WTC11 (cell line): ENCODE results near the gene MET.

Experiments
- SMAD3 ChIP-seq: sonication (generic); formaldehyde crosslinking; IDR thresholded peaks from 2 replicates; pipeline ENCODE4 v1.8.0; 2022; ENCODE audit warnings: missing genetic modification reagents, mild to moderate bottlenecking, borderline replicate concordance
- TF ChIP-seq, protein P1 (sequence below): fragments of 200-600 bp; IDR thresholded peaks from 2 replicates; pipeline ENCODE4 v1.8.0; 2022; ENCODE audit warnings: antibody characterized with exemption

DNA sequence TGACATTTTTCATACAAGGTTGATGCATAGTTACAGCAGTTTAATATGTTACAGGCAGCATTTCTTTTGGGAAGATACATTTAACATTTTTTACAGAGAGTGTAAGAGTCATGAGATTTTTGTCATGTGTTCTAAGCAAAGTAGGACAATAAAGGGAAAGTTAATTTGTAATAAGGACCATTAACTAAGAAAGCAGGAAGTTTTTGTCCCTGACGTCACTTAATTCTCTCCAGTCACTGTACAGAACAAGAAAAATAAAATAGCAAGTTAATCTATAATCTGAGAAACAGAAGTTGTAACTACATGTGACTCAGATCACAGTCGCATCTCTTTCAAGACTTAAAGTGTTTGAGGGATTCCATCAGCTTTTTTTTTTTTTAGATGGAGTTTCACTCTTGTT is 140.9 kb downstream of the MET start:
- no peak for TF ChIP-seq SMAD3 (CRISPR knock-in tag)
- TF ChIP-seq, protein P1, sequence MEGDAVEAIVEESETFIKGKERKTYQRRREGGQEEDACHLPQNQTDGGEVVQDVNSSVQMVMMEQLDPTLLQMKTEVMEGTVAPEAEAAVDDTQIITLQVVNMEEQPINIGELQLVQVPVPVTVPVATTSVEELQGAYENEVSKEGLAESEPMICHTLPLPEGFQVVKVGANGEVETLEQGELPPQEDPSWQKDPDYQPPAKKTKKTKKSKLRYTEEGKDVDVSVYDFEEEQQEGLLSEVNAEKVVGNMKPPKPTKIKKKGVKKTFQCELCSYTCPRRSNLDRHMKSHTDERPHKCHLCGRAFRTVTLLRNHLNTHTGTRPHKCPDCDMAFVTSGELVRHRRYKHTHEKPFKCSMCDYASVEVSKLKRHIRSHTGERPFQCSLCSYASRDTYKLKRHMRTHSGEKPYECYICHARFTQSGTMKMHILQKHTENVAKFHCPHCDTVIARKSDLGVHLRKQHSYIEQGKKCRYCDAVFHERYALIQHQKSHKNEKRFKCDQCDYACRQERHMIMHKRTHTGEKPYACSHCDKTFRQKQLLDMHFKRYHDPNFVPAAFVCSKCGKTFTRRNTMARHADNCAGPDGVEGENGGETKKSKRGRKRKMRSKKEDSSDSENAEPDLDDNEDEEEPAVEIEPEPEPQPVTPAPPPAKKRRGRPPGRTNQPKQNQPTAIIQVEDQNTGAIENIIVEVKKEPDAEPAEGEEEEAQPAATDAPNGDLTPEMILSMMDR, result no peak
